Fibroblast of the aortic adventitia (primary cell): ENCODE data around the gene LMX1A. TPM values are rescaled to one million over a fixed set of nuclear protein-coding genes. Genes with fewer than 3 reads are reported as not detected.

ENCODE experiments used
- DNase-seq: peaks from one replicate; pipeline ENCODE4 v3.0.0-alpha.2; 2010; ENCODE audit warnings: low read depth
- H3K4me3 ChIP-seq: 2 replicates; pipeline ENCODE4 v1.5.1; 2011; ENCODE audit warnings: low read depth, mild to moderate bottlenecking, control low read depth, low read length, moderate library complexity
- total RNA-seq: library from RNA; depleted of rRNA; stranded (reverse); fragments of >200 nt; gene quantifications from 2 replicates; pipeline ENCODE4 v1.2.3, GENCODE V29; 2012; ENCODE audit warnings: low replicate concordance
- TF ChIP-seq, protein P1 (sequence below): IDR thresholded peaks from 2 replicates; pipeline ENCODE4 v1.5.1; 2011; ENCODE audit warnings: mild to moderate bottlenecking, low read length, control low read depth, inconsistent platforms; ENCODE audit not compliant: insufficient read depth

LMX1A gene
- total RNA-seq, 1 donor, result not detected

DNA sequence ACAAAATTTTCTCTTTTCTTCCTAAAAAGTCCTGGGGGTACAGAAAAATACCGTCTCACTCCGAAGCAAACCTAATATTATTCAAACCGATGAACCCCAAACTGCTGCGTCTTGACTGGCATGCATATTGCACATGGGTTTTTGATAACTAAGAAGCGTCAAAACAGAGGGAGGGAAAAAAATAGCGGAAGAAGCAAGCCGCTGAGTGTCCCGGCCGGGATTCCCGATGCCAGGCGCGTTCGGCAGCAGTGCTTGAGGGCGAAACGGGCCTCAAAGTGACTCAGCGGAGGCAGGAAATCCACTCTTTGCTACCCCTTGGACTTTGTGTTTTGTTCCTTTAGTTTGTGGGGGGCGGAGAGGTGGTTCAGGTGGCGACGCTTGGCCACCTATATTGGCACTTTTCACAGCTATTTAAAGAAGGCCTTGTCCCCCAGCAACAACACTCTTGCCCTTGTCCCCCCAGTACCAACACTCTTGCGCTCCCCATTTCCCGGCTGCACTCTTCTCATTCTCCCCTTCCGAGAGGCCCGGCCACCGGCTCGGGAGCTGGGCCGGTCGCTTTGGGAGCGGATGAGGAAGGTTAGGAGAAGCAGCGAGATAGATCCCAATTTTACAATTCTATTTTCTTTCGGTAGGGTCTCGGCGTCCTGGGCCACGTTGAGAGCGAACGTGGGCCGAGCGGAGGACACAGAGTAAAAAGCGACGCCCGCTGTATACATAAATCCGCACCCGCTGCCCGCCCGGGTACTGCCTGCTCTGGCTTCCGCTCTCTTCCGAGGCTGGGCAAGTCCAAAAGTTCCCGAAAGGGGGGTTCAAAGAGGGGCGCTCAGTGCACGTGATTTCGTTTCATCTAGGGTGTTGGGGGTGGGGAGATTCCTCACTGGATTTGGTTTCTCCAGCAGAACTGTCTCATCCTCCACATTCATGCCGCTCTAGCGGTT lies 2.5 kb downstream of the LMX1A start:
- H3K4me3 ChIP-seq, result no peak overlapping the region
- TF ChIP-seq, protein P1, sequence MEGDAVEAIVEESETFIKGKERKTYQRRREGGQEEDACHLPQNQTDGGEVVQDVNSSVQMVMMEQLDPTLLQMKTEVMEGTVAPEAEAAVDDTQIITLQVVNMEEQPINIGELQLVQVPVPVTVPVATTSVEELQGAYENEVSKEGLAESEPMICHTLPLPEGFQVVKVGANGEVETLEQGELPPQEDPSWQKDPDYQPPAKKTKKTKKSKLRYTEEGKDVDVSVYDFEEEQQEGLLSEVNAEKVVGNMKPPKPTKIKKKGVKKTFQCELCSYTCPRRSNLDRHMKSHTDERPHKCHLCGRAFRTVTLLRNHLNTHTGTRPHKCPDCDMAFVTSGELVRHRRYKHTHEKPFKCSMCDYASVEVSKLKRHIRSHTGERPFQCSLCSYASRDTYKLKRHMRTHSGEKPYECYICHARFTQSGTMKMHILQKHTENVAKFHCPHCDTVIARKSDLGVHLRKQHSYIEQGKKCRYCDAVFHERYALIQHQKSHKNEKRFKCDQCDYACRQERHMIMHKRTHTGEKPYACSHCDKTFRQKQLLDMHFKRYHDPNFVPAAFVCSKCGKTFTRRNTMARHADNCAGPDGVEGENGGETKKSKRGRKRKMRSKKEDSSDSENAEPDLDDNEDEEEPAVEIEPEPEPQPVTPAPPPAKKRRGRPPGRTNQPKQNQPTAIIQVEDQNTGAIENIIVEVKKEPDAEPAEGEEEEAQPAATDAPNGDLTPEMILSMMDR, result no peak
- no peak for DNase-seq

DNA sequence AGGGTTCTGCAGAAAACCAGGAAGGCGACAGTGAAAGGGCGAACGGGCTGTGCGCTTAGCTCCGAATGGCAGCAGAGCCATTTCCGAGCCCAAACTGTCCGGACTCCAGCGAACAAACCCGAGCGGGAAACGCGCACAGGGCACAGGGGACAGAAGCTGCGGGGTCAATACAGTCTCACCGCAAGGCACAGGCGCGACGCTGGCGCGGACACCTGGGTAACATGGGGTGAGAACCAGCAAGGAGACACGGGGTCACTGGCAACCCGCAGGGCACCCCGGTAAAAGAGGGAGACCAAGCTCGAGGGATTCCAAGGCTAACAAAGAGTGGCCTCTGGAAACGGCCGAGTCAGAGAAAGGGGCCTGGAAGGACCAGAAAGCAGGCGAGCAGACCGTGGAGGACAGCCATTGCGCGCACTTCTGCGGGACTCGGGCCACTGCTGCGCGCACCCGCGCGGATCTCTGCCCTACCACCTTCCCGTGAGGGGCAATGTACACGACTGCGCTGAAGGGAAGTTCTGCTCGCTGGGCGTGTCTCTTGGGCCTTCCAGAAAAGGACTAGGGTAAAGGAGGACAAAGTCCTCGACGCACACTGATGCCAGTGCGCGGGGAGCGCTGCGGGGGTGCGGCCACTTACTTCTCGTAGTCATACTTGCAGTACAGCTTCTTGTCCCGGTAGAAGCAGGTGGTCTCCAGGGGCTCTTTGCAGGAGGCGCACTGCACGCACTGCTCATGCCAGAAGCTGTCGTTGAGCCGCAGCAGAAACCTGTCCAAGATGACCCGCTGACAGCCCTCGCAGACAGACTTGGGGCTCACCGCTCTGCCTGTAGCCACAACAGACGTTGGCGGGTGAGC lies 3.8 kb downstream of the LMX1A start:
- TF ChIP-seq, protein P1, result no peak
- DNase-seq, result no peak
- no peak overlapping the region for H3K4me3 ChIP-seq

DNA sequence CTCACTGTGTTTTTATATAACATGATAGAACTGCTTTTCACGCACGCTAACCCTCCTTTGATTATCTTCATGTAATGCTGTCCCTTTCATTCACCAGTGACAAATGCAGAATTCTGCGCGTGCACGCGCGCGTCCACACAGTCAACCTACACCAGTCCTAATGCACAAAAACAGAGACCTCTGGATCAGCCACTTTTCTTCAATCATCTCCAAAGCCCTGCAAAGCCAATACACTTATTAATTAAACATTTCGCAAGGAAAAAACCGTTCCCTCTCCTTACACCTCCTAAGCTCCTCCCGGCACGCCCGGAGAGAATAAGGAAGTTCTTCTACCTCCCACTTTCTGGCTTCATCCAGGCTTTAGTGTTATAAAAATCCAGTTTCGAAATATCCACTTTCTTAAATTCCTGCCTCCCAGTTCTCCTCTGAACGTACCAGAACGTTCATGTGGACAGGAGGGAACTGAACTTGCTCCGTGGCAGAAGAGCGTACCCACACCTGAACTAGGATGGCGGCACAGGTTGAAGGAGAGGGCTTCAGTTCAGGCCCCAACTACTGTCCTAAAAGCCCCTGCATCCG lies 4.6 kb downstream of the LMX1A start:
- no peak for DNase-seq
- H3K4me3 ChIP-seq, result no peak overlapping the region
- TF ChIP-seq, protein P1, result no peak

DNA sequence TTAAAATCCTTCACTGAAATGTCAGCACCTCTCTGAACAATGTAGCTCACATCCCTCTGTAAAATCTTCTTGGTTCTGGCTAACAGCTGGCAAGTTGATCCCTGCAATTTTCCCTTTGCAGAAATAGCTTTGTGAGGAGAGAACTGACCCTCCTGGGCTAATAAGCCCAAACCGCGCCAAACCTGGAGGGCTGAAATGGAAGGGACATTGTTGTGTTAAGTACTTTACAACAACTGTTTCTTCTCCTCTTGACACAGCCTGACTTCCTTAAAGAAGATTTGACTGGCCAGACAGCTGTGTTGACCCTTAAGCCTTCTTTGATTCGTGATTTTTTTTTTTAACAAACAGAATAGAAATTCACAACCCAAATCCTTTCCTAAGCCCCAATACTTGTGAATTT lies 5.7 kb downstream of the LMX1A start:
- no peak for DNase-seq
- H3K4me3 ChIP-seq, result no peak overlapping the region
- TF ChIP-seq, protein P1, result no peak

DNA sequence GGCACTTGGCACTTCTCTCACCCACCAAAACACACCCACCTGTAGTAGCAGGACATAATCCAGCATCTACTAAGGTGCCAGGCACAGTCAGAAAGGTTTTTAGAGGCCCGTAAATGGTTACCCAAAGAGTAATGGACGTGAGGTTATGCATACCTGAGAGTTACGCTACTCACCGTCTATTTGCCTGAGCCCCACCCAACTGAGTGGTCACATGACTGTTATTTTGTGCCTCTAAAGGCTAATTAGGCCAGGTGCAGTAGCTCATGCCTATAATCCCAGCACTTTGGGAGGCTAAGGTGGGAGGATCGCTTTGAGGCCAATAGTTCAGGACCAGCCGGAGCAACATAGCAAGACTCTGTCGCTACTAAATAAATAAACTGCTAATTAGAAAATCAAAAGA lies 11.0 kb downstream of the LMX1A start:
- TF ChIP-seq, protein P1, result no peak
- H3K4me3 ChIP-seq, result no peak overlapping the region
- no peak for DNase-seq

DNA sequence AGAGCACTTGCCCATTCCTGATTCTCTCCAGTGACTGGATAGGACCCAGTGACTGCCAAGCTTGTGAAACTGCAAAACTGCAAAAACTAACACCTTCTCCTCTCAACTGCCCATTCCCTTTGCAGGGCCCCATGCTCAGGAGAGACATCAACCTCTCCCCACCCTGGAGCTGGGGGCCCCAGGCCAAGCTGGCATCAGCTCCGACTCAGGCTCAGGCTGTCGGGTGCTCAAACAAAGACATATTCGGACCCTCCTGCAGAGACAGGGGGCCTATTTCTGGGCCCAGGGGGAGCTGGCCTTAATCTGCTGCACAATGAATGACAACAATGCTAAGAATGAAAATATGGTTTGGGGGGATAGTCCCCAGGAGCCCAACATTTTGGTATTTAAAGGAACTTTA lies 11.8 kb downstream of the LMX1A start:
- TF ChIP-seq, protein P1, result no peak
- H3K4me3 ChIP-seq, result no peak overlapping the region
- no peak for DNase-seq
